ENCODE data around the gene LRRC8D.

LRRC8D gene

DNA sequence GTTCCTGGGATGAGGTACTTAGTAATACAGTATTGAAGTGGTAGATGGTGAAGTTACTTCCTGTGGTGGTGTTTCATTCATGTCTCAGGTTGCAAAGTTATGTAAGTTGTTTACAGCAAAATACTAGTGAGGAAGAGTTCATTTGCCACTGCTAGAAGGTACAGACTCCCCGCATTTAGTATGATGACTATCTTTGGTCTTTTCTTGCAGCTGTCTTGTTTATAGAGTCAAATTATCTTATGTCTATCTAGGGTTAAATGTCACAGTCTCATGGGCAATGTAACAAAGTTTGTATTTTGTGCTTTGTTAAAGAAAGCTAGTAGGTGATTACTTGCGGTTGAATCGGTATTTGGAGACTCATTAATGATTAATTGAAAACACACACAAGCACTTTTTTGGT, 50.2 kb downstream of the LRRC8D start:
- no peak for DNase-seq (ENCODE audit: low spot score)

DNA sequence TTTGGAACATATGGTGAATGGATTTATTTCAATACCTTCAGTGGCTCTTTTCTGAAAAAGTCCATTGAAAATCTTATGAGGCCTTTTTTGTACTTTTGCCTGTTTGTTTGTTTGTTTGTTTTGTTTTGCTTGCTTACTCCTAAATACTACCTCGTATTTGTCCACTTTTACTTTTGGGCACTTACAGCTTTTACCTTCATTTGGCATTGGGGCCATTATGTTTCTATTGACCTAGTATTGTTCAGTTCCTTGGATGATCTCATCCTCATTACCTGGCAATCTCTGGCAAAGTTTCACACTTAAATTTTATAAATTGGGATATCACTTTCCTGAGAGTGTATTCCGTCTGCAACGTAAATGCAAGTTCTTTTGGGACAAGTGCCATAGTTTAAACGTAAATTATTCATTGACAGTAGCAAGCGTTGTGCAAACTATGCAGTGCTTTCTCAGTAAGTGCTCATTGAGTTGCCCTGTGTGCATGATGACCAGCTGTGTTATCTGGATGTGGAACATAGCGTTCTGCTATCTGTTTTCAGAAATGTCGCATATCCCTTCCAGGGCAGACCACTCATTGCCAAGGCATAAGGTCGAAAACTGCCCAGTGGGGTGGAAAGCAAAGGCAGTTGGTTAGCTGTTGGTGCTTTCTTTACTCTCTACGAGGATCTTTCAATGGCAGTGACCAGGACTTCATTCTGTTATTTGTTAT, 51.1 kb downstream of the LRRC8D start:
- DNase-seq (ENCODE audit: low spot score) = no peak

DNA sequence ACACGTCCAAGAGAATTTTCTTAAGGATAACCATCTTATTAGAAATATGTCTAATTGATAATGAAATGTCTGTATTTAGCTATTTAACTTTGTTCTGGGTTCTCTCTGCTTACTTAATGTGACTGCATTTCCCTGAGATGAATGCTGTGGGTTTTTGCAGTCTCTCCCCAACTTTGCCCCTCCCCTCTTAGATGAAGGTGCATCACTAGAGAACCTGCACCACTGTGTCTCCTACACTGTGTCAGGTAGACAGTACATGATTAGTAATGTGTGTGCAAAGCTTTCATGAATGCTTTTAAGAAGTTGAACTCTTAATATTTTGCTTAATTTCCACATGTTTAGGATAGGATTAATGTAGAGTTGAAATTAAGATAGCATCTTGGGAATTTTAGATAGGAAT, 51.7 kb downstream of the LRRC8D start:
- DNase-seq (ENCODE audit: low spot score) = no peak

DNA sequence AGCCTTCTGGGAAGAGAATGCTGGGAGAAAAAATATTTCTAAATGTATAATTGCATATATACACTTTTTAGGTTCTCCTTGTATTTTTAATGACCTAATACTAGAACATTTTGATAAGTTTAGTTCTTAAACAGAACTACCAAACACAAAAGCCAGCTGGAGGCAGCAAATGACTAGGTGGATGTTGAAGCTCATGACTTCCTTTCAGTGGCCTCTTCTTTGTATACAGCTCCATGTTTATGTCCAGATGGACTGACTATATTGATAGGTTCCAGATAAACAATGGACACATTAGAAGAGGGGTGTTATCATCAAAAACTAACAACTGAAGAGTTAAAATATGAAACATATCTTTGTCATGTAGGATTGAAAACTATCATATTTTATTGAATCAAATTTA, 52.5 kb downstream of the LRRC8D start:
- no peak for DNase-seq (ENCODE audit: low spot score)

DNA sequence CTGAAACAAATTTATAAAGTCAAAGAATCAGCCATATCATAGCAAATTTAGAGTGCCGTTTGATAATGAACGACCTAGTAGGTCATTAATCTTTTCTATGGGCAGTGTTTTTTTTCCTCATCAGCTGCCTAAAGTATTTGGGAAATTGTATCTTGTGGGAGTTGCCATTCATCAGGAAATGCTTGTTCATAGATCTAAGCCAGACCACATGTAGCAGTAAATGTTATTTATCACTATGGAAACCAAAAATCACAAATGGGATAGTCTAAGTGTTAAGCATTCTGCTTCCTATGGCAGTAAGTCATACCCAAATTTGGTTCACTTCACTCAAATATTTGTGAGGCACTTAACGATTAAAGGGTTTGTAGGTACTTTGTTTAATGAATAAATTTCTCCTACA, 52.9 kb downstream of the LRRC8D start:
- DNase-seq (ENCODE audit: low spot score) = no peak

DNA sequence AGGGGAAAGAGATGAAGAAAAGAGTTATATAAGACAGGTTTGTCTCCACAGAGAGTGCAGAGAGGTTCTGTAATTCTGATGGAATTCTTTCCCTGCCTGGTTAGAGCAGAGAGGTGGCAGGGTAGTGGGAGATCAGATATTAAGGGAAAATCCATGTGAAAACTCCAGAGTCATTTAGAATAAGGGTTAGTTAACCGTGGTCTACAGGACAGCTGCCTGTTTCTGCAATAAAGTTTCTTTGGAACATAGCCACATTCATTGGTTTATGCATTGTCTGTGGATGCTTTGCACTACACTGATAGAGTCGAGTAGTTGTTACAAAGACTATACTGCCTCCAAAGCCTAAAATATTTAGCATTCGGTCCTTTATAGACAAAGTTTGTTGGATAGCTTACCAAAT, 55.6 kb downstream of the LRRC8D start:
- no peak for DNase-seq (ENCODE audit: low spot score)

DNA sequence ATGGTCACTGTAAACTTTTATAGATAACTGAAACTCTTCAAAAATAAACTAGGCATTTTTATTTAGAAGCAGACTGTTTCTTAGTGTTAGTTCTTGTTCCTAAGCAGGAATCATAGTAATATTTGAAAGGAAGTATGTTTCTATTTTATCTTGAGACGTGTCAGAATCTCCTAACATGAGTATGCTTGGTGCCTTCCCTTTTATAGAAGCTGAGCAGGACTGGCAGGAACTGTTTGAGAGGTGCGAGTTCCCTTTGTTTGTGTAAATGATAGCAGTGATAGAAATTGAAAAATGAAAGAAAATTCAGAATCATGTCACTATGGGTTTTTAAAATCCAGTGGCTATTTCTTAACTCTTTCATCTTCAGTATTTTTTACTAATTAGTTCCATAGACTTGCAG, 56.9 kb downstream of the LRRC8D start:
- DNase-seq (ENCODE audit: low spot score) = no peak

DNA sequence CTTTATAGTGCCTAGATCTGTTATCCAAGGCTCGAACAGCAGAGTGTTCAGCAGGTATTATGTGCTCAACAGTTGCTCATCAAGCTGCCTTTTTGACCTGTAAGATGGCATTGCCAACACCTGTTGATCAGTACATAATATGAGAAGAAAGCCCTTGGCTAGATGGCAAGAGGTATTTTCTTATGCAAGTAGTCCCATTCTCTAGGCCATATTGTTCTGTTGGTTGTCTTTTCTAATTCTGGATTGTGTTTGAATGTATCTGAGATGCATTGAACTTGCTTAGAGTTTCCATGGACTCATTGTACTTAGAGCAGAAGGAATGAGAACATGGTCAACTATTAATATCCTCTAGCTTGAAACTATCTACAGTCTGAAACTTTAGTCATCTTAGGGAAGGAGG, 57.4 kb downstream of the LRRC8D start:
- DNase-seq (ENCODE audit: low spot score) = no peak

DNA sequence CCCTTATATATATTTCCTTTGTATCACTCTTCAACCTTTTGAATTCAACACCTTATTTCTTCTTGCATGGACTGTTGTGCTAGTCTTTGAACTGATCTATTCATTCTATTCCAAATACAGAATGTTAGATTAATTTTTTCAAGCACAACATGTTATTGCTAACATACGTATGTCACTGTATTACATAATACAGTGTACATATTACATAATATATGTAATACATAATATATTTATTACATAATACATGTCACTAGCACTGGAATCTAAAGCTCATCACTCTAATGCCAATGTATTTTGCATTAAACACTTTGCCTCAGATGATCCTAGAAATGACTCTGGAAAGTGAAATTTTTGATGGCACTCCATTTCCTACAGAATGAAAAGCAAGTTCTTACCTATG, 59.8 kb downstream of the LRRC8D start:
- no peak for DNase-seq (ENCODE audit: low spot score)

DNA sequence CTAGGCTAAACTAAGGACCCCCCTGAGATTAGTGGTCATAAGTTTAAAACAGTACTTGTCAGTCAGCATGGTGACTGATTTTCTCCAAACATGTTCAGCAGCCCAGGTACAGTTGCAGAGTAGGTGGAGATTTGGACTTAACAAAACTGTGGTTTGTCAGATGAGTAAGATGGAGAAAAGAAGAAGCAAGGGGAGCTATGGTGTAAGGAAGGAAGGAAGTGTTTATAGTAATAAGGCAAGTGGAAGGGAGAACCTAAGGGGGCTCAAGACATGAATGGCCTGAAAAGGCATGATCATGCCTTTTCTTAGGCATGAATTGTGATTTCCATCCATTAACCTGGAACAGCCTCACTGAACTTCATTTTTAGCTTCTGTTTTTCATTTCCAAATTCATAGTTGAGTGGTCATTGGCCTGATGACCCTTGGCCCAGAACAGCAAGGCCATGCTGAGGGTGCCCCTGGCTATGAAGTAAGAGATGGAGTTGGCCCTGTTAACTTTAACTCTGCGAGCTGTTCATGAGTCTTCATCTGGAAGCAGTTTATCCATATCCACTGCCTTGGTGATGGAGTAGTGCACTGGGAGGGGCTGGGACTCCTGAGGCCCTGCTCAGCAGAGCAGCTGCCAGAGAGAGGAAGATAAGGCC, 60.7 kb downstream of the LRRC8D start:
- no peak for DNase-seq (ENCODE audit: low spot score)

DNA sequence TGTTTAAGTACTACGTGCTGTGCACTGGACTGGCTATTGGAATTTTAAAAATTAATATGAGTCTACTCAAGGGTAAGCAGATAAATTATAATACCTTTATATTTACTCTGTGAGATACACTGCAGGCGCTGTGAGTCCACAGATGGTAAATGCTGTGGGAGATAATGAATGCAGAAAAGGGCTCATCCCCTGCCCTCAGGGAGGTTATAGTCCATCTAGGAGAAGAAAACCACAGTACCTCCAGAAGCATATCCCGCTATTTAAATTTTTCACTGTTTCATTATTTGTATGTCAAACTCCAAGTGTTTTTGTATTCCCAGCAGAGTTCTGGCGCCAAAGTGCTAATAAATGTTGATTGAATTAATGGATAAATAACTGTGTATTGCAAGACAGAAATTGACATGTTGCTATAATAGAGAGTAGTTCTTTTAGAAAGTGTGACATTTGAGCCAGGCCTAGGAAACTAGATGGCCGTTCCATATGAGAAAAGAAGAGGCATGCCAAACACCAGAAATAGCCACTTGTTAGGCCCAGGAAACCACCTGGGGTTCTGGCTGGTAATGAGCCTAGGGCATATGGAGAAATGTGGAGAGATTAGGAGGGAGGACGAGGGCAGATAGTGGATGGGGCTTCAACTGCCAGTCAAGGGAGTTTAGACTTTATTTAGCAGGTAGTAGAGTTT, 61.7 kb downstream of the LRRC8D start:
- no peak for DNase-seq (ENCODE audit: low spot score)

DNA sequence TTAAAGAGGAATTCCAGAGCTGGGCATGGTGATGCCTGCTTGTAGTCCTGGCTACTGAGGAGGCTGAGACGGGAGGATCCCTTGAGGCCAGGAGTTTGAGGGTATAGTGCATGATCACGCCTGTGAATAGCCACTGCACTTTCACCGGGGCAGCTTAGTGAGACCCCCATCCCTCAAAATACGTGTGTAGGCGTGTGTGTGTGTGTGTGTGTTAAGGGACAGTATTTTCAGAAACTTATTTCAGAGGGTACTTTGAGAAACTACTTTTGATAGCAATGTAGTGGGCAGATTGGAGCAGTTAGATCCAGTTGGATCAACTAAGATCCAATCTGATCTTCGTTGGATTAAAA, 62.2 kb downstream of the LRRC8D start:
- DNase-seq (ENCODE audit: low spot score) = no peak

DNA sequence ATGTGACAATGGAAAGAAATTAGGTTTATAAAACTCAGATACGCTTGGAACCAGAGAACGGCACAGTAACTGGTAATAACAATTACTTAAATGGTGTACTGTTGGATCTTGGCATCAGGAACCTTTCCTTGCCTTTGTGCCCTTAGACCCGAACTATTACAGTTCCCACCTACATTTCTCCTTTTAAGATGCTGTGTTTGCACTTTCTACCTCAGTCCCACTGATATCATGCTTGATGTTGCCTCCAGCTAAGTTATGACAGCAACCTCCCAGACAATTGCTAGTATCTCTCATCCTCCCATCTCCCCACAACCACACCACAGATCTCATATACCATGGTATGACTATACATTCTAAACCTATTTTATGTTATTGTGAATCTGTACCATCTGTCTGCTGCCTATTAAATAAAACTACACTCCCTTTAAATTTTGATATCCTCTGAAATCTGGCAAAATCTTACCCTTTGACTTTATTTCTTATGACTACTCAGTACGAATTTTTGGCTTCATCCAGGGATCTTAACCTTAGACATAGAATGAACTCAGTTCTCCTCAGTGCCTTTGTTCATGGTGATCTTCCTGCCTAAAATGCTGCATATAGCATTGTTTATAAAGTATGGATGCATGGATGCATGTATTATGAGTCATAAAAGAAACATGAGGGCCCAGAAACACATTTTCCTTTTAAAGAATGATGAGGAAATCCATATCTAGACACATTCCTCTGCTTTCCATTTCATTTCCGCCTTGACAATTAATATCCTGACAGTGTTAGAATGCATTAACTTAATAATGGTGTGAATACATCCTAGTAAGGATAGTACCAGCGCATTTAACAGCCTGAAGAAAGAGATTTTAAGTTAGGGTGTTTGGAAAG, 64.1 kb downstream of the LRRC8D start:
- DNase-seq (ENCODE audit: low spot score) = no peak

DNA sequence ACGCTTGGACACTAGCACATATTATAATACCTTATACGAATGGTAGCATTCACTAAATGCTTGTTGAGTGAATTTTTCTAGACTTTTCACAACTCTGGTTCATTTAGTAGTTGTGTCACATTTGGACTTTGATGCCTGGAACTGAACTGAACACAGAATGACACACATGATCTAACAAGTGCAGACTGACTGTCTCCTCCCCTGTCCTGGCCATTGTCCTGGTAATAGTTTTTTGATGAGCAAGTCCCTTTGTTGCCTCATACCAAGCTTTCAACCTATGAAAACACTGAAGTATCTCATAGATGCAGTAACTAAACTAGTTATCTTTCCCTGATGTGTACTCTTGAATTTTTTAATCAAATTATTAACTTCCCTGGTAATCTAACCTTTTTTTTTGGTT, 66.4 kb downstream of the LRRC8D start:
- DNase-seq (ENCODE audit: low spot score) = no peak

DNA sequence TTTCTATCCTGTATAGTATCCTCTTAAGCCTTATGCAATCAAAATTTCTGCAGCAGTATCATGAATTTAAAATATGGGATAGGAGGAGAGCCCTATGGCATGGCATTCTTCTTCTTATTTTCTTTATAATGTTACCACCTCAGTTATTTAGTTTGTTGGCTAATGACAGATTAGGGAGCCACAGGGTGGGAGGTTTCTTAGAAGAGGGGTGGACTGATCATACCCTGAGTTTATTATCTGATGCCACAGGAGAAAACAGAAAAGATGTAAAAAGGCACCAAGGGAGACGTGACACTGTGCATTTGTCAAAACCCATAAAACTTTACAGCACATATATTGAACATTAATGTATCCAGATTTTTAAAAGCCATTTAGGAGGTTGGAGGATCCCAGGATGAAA, 66.9 kb downstream of the LRRC8D start:
- DNase-seq (ENCODE audit: low spot score) = no peak

DNA sequence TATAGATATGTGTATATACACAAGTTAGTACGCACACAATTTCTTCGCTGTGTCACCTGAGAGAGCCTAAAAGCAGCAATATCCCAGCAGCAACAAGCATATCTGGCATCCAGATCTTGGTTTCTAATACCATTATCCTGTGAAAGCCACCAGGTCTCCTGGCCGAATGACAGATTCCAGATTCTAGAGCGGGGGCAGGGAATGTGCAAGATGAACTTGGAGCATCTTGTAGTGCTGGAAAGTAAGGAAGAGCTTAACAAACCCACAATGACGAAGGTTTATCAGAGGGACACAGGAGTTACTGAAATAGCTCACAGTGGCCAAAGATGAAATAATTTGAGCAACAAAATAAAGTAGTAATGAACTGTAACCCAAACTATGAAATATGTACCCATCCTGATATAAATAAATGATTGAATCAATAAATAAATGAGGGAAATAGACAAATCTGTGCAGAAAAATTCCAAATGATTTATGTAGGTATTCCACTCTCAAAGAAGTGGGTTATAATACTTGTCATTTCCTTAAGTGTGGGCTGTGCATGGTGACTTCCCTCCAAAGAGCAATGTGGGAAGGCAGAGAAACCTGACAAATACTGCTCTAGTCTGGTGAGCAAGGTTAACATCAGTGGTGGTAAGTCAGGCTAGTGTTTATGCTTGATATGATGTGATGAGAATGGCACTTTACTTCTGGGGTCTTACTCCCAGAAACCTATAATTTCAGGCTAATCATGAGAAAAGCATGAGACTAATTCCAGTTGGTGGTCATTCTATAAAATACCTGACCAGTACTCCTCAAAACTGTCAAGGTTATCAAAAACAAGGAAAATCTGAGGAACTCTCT, 67.9 kb downstream of the LRRC8D start:
- DNase-seq (ENCODE audit: low spot score) = no peak

DNA sequence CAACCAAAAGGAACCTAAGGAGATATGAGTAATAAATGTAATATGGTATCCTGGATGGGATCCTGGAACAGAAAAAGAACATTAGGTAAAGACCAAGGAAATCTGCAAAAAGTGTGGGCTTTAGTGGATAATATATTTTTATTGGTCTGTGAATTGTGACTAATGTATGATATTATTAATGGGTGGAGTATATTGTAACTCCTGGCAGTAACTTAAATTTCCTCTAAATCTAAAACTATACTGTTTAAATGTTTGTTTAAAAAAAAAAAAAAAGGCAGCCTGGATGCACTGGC, 68.4 kb downstream of the LRRC8D start:
- no peak for DNase-seq (ENCODE audit: low spot score)

DNA sequence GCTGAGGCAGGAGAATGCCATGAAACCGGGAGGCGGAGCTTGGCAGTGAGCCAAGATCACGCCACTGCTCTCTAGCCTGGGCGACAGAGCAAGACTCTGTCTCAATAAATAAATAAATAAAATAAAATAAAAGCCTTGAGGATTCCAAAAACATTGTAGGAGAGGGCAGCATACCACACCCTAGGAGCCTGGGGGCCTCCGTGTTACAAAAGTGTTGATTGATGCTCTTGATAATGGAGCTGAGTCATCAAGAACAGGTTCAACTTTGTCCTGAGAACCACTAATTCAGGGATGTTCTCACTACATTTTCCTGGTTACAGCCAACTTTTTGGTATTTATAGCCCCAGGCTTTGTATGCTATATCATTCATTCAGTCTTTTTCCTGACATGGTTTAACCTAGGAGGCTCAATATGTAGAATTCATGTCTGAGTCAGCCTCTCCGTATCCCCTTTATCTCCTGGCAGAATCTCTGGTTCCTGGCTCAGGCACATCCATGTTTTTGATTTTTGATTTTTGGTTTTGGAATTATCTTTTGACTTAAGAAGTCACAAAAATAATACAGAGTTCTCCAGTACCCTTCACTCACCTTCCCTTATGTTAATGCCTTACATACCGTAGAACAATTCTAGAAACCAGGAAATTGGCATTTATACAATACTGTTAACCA, 69.4 kb downstream of the LRRC8D start:
- DNase-seq (ENCODE audit: low spot score) = no peak

DNA sequence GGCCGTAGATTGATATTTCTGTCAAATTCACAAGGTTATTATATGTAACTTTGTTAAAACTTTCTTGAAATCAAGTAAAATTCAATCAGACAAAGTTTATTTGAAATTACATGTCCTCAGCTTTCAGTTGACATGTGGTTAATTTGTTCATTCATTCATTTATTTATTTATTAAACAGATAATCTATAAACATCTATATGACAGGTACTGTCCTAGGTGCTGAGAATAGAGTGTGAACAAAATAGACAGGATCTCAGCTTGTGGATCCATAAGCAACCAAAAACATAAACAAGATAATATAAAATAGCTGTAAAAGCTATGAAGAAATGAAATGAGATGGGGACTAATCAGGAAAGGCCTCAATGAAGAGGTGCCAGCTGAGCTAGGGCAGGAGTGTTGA, 72.0 kb downstream of the LRRC8D start:
- DNase-seq (ENCODE audit: low spot score) = no peak

DNA sequence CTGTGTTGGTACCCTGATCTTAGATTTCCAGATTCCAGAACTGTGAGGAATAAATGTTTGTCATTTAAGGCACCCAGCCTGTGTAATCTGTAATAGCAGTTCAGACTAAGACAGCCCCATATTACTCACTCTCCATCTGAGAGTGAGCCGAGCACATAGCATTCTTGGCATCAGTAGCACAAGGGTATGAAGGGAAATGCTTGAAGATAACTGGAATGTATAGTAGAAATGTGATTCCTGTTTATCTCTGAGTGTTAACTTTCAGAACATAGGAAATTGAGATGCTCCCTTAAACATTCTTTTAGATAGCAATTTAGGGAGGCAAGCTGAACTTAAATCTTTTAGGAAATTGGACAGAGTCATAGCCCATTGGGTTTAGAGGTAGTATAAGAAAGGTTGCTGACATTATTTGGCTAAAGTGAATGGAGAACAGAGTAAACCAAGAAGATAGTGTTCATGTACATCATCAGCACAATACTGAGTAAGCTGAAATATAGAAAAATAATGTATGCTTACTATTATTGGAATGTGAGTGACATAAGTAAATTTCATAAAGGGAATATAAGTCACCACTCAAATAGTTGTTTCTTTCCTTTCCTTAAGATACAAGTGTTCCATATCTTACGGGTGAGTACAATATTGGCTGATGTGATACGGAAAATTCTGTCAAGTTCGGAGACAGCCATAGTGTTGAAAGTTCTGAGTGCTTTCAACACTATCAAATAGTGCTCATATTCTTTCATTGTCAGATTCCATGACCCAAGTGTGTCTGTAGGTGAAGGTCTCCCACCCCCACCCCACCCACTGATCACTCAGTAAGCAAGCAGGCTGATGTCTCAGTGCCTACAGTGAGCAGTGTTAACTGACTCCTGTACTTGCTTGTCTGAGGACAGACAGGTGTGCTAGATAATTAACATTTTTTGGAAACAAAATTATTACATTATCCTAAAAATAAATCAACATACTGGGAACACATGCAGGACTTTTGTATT, 73.7 kb downstream of the LRRC8D start:
- no peak for DNase-seq (ENCODE audit: low spot score)

Data from ecto neural progenitor cell (in vitro differentiated cells).